ENCODE results near the gene KPNA6. TPM values are rescaled to one million over a fixed set of nuclear protein-coding genes. Genes with fewer than 3 reads are reported as not detected.

KPNA6 gene
- total and polyA plus RNA-seq, 9 of the 15 experiments (the other 6 are each of a cell fraction or from before 2014, with no cell fraction given): 20.1 to 54.6 (median 32.2) TPM

- H3K4me1 ChIP-seq (replicated peaks in 1 of 2; ENCODE audit: control insufficient read depth in 2 of 2, insufficient read depth in 2 of 2, low read length in 2 of 2): peaks cover 5 to 19% of the 10 kb centered on the region in 2 experiments
- no peak for DNase-seq (ENCODE audit: extremely low read depth in 1 of 4, low spot score in 3 of 4)
- POLR2A ChIA-PET: interaction anchor here (1.3 to 3.8 kb wide), 2 partner anchors 10 to 27 kb away, joined by 5 to 23 read pairs; no protein-coding TSS in a partner anchor
- no peak overlapping the region for H3K9ac ChIP-seq (ENCODE audit: insufficient read depth in 1 of 2, low read depth in 2 of 2, low read length in 2 of 2)
- H2AFZ ChIP-seq (ENCODE audit: low read depth, low read length): no peak overlapping the region
- H3K4me2 ChIP-seq (ENCODE audit: insufficient read depth, low read length): no peak overlapping the region
- no peak for ATAC-seq
- CTCF ChIA-PET (ENCODE audit: low intra/inter-chr PET ratio): no interaction called here
- in situ Hi-C loops (cut with MboI) (no loop called here), intact Hi-C loops (cut with micrococcal nuclease) (no loop called here)
- peak overlapping the region; percentile 27; the same call in 1 of the 3 replicates for H3K27ac ChIP-seq (ENCODE audit: extremely low read depth, low read depth, low read length)
- BruUV-seq (replicated peaks): no TSS peak
- H3K9me1 ChIP-seq (ENCODE audit: control insufficient read depth, insufficient read depth, low read length): no peaks in the 10 kb centered on the region
- no peaks in the 10 kb centered on the region for H3K9me3 ChIP-seq (replicated peaks; ENCODE audit: control insufficient read depth, insufficient read depth, low read depth, low read length)
- H3K27me3 ChIP-seq (ENCODE audit: control insufficient read depth in 2 of 2, insufficient read depth in 2 of 2, low read length in 2 of 2): no peaks in the 10 kb centered on the region
- no peak for FAIRE-seq
- H3K4me3 ChIP-seq: no peak overlapping the region
- no peaks in the 10 kb centered on the region; the same call in none of the 2 replicates for H4K20me1 ChIP-seq (replicated peaks; ENCODE audit: control insufficient read depth, insufficient read depth, low read length)
- H3K36me3 ChIP-seq (ENCODE audit: control insufficient read depth, insufficient read depth, low read length): peaks cover 8% of the 10 kb centered on the region; the same call in 1 of the 3 replicates
- peaks cover 92% of the 10 kb centered on the region for H3K79me2 ChIP-seq (ENCODE audit: control insufficient read depth, insufficient read depth, low read length)
- 63% methylated on average over 5 of the region's 5 CpGs for WGBS (ENCODE audit: insufficient coverage, low coverage, missing lambda C conversion rate)
- TF ChIP-seq ZNF589 (CRISPR knock-in tag; IDR thresholded peaks at IDR 0.05; ENCODE audit: low read depth) (no peak), NFIC (IDR thresholded peaks at IDR 0.05) (no peak), EHMT2 (IDR thresholded peaks at IDR 0.05) (no peak), TBP (optimal IDR thresholded peaks at IDR 0.05; ENCODE audit: low read depth, low read length) (no peak), SIN3B (IDR thresholded peaks at IDR 0.05; ENCODE audit: low read depth) (no peak), RBM25 (IDR thresholded peaks at IDR 0.05; ENCODE audit: low read depth, low read length, severe bottlenecking) (no peak), NR0B1 (IDR thresholded peaks at IDR 0.05; ENCODE audit: partially characterized antibody) (no peak), NUFIP1 (IDR thresholded peaks at IDR 0.05; ENCODE audit: partially characterized antibody) (no peak), MYC (IDR thresholded peaks at IDR 0.05; ENCODE audit: low read depth, low read length) (no peak), MYC (CRISPR knock-in tag; IDR thresholded peaks at IDR 0.05; ENCODE audit: borderline replicate concordance, low read depth) (no peak), ETS2 (tag; IDR thresholded peaks at IDR 0.05; ENCODE audit: borderline replicate concordance, poor library complexity, severe bottlenecking) (no peak), E2F1 (CRISPR knock-in tag; IDR thresholded peaks at IDR 0.05) (no peak), TEAD1 (CRISPR knock-in tag; IDR thresholded peaks at IDR 0.05) (no peak), EP300 (IDR thresholded peaks at IDR 0.05; ENCODE audit: low read length) (no peak), ZBTB43 (CRISPR knock-in tag; IDR thresholded peaks at IDR 0.05) (no peak), JUN (IDR thresholded peaks at IDR 0.05; ENCODE audit: borderline replicate concordance, low read depth, low read length) (no peak), JUN (CRISPR knock-in tag; IDR thresholded peaks at IDR 0.05; ENCODE audit: borderline replicate concordance) (no peak), C11orf30 (IDR thresholded peaks at IDR 0.05; ENCODE audit: low read depth) (no peak), ZBTB2 (IDR thresholded peaks at IDR 0.05) (no peak), CHCHD3 (CRISPR knock-in tag; IDR thresholded peaks at IDR 0.05) (no peak)
Measured at GRCh38 chr1:32138965-32139364, 31.1 kb downstream of the KPNA6 start.
